ENCODE measurements around the gene MCM3AP.

DNA sequence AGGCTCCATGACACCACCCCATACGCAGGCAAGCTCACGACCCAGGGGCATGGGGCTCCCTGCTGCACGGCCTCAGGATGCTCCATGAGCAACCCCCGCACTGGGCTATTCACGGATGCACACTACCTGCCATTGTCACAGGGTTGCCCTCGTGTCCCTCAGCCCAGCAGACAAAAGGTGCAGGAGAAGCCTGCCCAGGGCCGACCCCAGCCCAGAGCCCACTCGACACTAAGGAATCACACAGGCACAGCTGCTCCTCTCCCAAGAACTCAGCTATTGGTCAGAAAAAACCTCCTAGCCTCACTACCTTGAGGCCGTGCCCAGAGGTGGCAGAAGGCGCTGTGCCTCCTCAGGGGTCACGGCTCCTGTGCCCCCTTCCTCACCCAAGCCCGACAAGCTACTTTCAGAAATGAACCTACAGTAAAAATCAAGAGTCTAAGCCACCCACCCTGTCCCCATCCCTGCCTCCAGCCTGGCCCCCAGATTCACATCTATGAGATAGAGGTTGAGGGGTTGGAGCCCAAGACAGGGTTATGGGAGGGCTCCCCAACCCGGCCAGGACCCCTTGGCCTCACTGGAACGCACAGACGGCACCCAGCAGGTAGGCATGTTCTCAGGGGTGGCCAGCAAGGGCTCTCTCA, 94.8 kb downstream of the MCM3AP start:
- TF ChIP-seq EZH2 (IDR thresholded peaks at IDR 0.05; ENCODE audit: borderline replicate concordance): no peak
- TF ChIP-seq, protein P1, sequence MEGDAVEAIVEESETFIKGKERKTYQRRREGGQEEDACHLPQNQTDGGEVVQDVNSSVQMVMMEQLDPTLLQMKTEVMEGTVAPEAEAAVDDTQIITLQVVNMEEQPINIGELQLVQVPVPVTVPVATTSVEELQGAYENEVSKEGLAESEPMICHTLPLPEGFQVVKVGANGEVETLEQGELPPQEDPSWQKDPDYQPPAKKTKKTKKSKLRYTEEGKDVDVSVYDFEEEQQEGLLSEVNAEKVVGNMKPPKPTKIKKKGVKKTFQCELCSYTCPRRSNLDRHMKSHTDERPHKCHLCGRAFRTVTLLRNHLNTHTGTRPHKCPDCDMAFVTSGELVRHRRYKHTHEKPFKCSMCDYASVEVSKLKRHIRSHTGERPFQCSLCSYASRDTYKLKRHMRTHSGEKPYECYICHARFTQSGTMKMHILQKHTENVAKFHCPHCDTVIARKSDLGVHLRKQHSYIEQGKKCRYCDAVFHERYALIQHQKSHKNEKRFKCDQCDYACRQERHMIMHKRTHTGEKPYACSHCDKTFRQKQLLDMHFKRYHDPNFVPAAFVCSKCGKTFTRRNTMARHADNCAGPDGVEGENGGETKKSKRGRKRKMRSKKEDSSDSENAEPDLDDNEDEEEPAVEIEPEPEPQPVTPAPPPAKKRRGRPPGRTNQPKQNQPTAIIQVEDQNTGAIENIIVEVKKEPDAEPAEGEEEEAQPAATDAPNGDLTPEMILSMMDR (IDR thresholded peaks at IDR 0.05; ENCODE audit: poor library complexity): no peak

Measured in hepatocyte (in vitro differentiated cells).